ENCODE results near the gene DACH1. TPM values are rescaled to one million over a fixed set of nuclear protein-coding genes. Genes with fewer than 3 reads are reported as not detected.

The DACH1 gene
- polyA plus RNA-seq, 3 donors = 0.03 to 0.69 (median 0.26) TPM

DNA sequence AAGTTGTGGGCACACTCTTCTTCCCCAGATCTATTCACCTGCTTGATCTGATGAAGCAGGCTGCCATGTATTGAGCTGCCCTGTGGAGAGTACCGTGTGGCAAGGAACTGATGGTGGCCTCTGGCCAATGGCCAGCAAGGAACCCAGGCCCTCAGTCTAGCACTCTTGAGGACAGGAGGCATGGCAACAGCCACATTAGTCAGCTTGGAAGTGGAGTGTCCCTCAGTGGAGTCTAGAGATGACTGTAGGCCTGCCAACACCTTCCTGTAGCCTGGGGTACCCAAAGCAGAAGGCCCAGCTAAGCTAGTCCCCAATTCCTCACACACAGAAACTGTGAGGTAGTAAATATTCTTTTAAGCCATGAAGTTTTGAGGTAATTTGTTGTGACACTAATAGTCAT lies 412.5 kb downstream of the DACH1 start:
- Histone ChIP-seq H3K27me3 (ENCODE audit: control insufficient read depth in 2 of 2, insufficient read depth in 2 of 2, low read length in 2 of 2) (no peaks in the 10 kb centered on the region), H4K20me1 (ENCODE audit: insufficient read depth, low read length) (no peaks in the 10 kb centered on the region), H2AFZ (ENCODE audit: insufficient read depth, low read depth, low read length, poor library complexity, severe bottlenecking) (no peak overlapping the region), H3K4me2 (replicated peaks; ENCODE audit: extremely low read depth, low read length, poor library complexity, severe bottlenecking) (no peak overlapping the region), H3K4me3 (replicated peaks in 1 of 3; ENCODE audit: low read depth in 2 of 3, low read length in 3 of 3) (no peak overlapping the region), H3K36me3 (replicated peaks in 1 of 2; ENCODE audit: control insufficient read depth in 1 of 2, insufficient read depth in 2 of 2, low read length in 2 of 2) (no peaks in the 10 kb centered on the region), H3K79me2 (ENCODE audit: insufficient read depth, low read length) (no peaks in the 10 kb centered on the region), H3K9ac (ENCODE audit: insufficient read depth, low read length, poor library complexity, severe bottlenecking) (no peak overlapping the region), H3K9me3 (replicated peaks in 1 of 2; ENCODE audit: control insufficient read depth in 1 of 2, insufficient read depth in 1 of 2, low read length in 2 of 2) (no peaks in the 10 kb centered on the region), H3K27ac (ENCODE audit: low read depth in 1 of 2, low read length in 2 of 2) (no peak overlapping the region), H3K4me1 (ENCODE audit: control insufficient read depth in 1 of 2, insufficient read depth in 2 of 2, low read length in 2 of 2) (no peaks in the 10 kb centered on the region)
- H3K9me3 Mint-ChIP-seq = no peaks in the 10 kb centered on the region
- TF ChIP-seq, protein P1, sequence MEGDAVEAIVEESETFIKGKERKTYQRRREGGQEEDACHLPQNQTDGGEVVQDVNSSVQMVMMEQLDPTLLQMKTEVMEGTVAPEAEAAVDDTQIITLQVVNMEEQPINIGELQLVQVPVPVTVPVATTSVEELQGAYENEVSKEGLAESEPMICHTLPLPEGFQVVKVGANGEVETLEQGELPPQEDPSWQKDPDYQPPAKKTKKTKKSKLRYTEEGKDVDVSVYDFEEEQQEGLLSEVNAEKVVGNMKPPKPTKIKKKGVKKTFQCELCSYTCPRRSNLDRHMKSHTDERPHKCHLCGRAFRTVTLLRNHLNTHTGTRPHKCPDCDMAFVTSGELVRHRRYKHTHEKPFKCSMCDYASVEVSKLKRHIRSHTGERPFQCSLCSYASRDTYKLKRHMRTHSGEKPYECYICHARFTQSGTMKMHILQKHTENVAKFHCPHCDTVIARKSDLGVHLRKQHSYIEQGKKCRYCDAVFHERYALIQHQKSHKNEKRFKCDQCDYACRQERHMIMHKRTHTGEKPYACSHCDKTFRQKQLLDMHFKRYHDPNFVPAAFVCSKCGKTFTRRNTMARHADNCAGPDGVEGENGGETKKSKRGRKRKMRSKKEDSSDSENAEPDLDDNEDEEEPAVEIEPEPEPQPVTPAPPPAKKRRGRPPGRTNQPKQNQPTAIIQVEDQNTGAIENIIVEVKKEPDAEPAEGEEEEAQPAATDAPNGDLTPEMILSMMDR (IDR thresholded peaks at IDR 0.05) = no peak
- DNase-seq = no peak
- intact Hi-C loops (cut with micrococcal nuclease) = no loop called here
- H3K4me1 Mint-ChIP-seq = no peaks in the 10 kb centered on the region
- H3K27ac Mint-ChIP-seq = peak overlapping the region in 1 of 7 donors; percentile 30
- 100% methylated on average over 1 of the region's 1 CpG for WGBS (ENCODE audit: insufficient coverage)
- H3K27me3 Mint-ChIP-seq (ENCODE audit: low read depth in 3 of 3) = no peaks in the 10 kb centered on the region
- no peak overlapping the region for H3K4me3 Mint-ChIP-seq
- peaks cover 0 to 3% of the 10 kb centered on the region in 2 donors for H3K36me3 Mint-ChIP-seq

DNA sequence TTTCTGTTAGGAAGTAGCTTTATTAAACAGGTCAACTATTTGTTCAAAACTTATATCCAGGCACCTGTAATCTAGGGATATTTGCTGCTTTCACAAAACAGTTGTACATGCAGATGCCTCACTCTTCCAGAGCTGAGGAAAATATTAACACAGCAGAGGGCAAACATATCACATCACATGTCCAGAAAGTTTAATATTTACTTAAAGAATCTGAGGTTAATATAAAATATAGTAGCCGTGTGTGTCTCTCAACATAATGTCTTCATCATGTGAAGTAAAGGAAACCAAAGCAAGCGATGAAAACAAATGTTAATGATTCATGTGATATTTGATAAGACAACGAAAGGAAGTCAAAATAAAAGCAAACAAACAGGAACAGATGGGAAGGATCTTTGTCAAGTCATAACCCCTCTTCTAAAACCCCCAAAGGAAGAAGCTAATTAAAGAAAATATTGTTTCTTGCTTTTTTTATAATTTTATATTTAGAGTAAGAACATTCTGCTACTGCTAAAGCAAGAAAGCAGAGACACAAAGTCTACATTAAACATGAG lies 418.8 kb downstream of the DACH1 start:
- intact Hi-C loops (cut with micrococcal nuclease) = no loop called here

More for the DNA sequence above, 418.8 kb downstream of the DACH1 start:
- Mint-ChIP-seq H3K4me3 (no peak overlapping the region), H3K9me3 (peaks cover 0 to 4% (median 0%) of the 10 kb centered on the region in 7 donors), H3K36me3 (peaks cover 0 to 3% of the 10 kb centered on the region in 2 donors), H3K4me1 (no peaks in the 10 kb centered on the region), H3K27me3 (ENCODE audit: low read depth in 3 of 3) (peaks cover 0 to 3% (median 0%) of the 10 kb centered on the region in 3 donors), H3K27ac (no peak overlapping the region)
- no CpG with 5 or more reads among the region's 3 CpGs for WGBS (ENCODE audit: insufficient coverage)
- Histone ChIP-seq H3K27me3 (ENCODE audit: control insufficient read depth in 2 of 2, insufficient read depth in 2 of 2, low read length in 2 of 2) (no peaks in the 10 kb centered on the region), H4K20me1 (ENCODE audit: insufficient read depth, low read length) (no peaks in the 10 kb centered on the region), H3K36me3 (replicated peaks in 1 of 2; ENCODE audit: control insufficient read depth in 1 of 2, insufficient read depth in 2 of 2, low read length in 2 of 2) (no peaks in the 10 kb centered on the region), H3K4me1 (ENCODE audit: control insufficient read depth in 1 of 2, insufficient read depth in 2 of 2, low read length in 2 of 2) (no peaks in the 10 kb centered on the region), H3K4me2 (replicated peaks; ENCODE audit: extremely low read depth, low read length, poor library complexity, severe bottlenecking) (no peak overlapping the region), H2AFZ (ENCODE audit: insufficient read depth, low read depth, low read length, poor library complexity, severe bottlenecking) (no peak overlapping the region), H3K9ac (ENCODE audit: insufficient read depth, low read length, poor library complexity, severe bottlenecking) (no peak overlapping the region), H3K79me2 (ENCODE audit: insufficient read depth, low read length) (no peaks in the 10 kb centered on the region), H3K4me3 (replicated peaks in 1 of 3; ENCODE audit: low read depth in 2 of 3, low read length in 3 of 3) (no peak overlapping the region), H3K9me3 (replicated peaks in 1 of 2; ENCODE audit: control insufficient read depth in 1 of 2, insufficient read depth in 1 of 2, low read length in 2 of 2) (peaks cover 0 to 4% of the 10 kb centered on the region in 2 donors), H3K27ac (ENCODE audit: low read depth in 1 of 2, low read length in 2 of 2) (no peak overlapping the region)
- no peak for DNase-seq
- TF ChIP-seq, protein P1 (IDR thresholded peaks at IDR 0.05) = no peak

Measured in CD14-positive monocyte (primary cell).